H9 (cell line): ENCODE measurements around the gene KRTAP5-11. TPM values are rescaled to one million over a fixed set of nuclear protein-coding genes. Genes with fewer than 3 reads are reported as not detected.

Source experiments
- DNase-seq: peaks from one replicate; pipeline ENCODE4 v3.0.0-alpha.2; 2017
- H2AFZ ChIP-seq: one replicate; pipeline ENCODE4 v1.6.1; 2013; ENCODE audit warnings: mild to moderate bottlenecking, low read length, control low read depth, moderate library complexity
- H2AK5ac ChIP-seq: 2 replicates; pipeline ENCODE4 v1.6.1; 2013; ENCODE audit warnings: low read length, control low read depth, mixed read lengths; ENCODE audit not compliant: insufficient read length
- H2BK120ac ChIP-seq: one replicate; pipeline ENCODE4 v1.6.1; 2013; ENCODE audit warnings: low read depth, mild to moderate bottlenecking, low read length, control low read depth, inconsistent platforms; ENCODE audit not compliant: poor library complexity, severe bottlenecking
- H2BK12ac ChIP-seq: 2 replicates; pipeline ENCODE4 v1.6.1; 2013; ENCODE audit warnings: low read length, control low read depth, mixed read lengths, low read depth; ENCODE audit not compliant: insufficient read length
- H2BK15ac ChIP-seq: 2 replicates; pipeline ENCODE4 v1.6.1; 2013; ENCODE audit warnings: low read depth, low read length, control low read depth
- H2BK20ac ChIP-seq: one replicate; pipeline ENCODE4 v1.6.1; 2013; ENCODE audit warnings: low read depth, mild to moderate bottlenecking, low read length, control low read depth, inconsistent platforms; ENCODE audit not compliant: poor library complexity, severe bottlenecking
- H2BK5ac ChIP-seq: 2 replicates; pipeline ENCODE4 v1.6.1; 2013; ENCODE audit warnings: low read length, control low read depth, mixed read lengths; ENCODE audit not compliant: insufficient read length
- H3K14ac ChIP-seq: 2 replicates; pipeline ENCODE4 v1.6.1; 2013; ENCODE audit warnings: low read length, control low read depth; ENCODE audit not compliant: insufficient read depth
- H3K18ac ChIP-seq: 2 replicates; pipeline ENCODE4 v1.6.1; 2013; ENCODE audit warnings: low read depth, mild to moderate bottlenecking, mixed read lengths, low read length, control low read depth; ENCODE audit not compliant: insufficient read length
- H3K23ac ChIP-seq: 2 replicates; pipeline ENCODE4 v1.6.1; 2013; ENCODE audit warnings: low read length, control low read depth, mixed read lengths, low read depth; ENCODE audit not compliant: insufficient read length
- H3K23me2 ChIP-seq: 2 replicates; pipeline ENCODE4 v1.6.1; 2013; ENCODE audit warnings: low read depth, mild to moderate bottlenecking, mixed read lengths, low read length, control low read depth; ENCODE audit not compliant: insufficient read length, poor library complexity, severe bottlenecking
- H3K27ac ChIP-seq: 2 replicates; pipeline ENCODE4 v1.5.1; 2013; ENCODE audit warnings: low read length, control low read depth, mixed read lengths, low read depth; ENCODE audit not compliant: insufficient read length
- H3K27me3 ChIP-seq: 2 replicates; pipeline ENCODE4 v1.6.1; 2013; ENCODE audit warnings: low read length, control low read depth, inconsistent platforms; ENCODE audit not compliant: insufficient read depth
- H3K4ac ChIP-seq: 2 replicates; pipeline ENCODE4 v1.6.1; 2013; ENCODE audit warnings: low read depth, mild to moderate bottlenecking, control low read depth, inconsistent platforms, low read length, moderate library complexity
- H3K4me1 ChIP-seq: 2 replicates; pipeline ENCODE4 v1.6.1; 2013; ENCODE audit warnings: low read length, control low read depth, inconsistent platforms; ENCODE audit not compliant: insufficient read depth
- H3K4me2 ChIP-seq: 2 replicates; pipeline ENCODE4 v1.6.1; 2013; ENCODE audit warnings: low read length, control low read depth, mixed read lengths; ENCODE audit not compliant: insufficient read length, insufficient read depth
- H3K56ac ChIP-seq: 2 replicates; pipeline ENCODE4 v1.6.1; 2013; ENCODE audit warnings: low read depth, mild to moderate bottlenecking, mixed read lengths, low read length, control low read depth; ENCODE audit not compliant: insufficient read length
- H3K79me1 ChIP-seq: 2 replicates; pipeline ENCODE4 v1.6.1; 2013; ENCODE audit warnings: low read depth, mild to moderate bottlenecking, moderate library complexity, low read length, control low read depth, inconsistent platforms; ENCODE audit not compliant: insufficient read depth, poor library complexity, severe bottlenecking
- H3K79me2 ChIP-seq: 2 replicates; pipeline ENCODE4 v1.6.1; 2013; ENCODE audit warnings: low read length, control low read depth, inconsistent platforms; ENCODE audit not compliant: insufficient read depth
- H3K9ac ChIP-seq: 2 replicates; pipeline ENCODE4 v1.6.1; 2013; ENCODE audit warnings: low read length, control low read depth, mixed read lengths; ENCODE audit not compliant: insufficient read length; ENCODE audit errors: extremely low read depth
- H3K9me3 ChIP-seq: one replicate; pipeline ENCODE4 v1.6.1; 2013; ENCODE audit warnings: low read depth, low read length, inconsistent platforms; ENCODE audit not compliant: control insufficient read depth
- H3T11ph ChIP-seq: one replicate; pipeline ENCODE4 v1.6.1; 2013; ENCODE audit warnings: mild to moderate bottlenecking, low read length, control low read depth, inconsistent platforms
- H4K20me1 ChIP-seq: one replicate; pipeline ENCODE4 v1.6.1; 2013; ENCODE audit not compliant: control insufficient read depth, insufficient read length, insufficient read depth
- H4K5ac ChIP-seq: 2 replicates; pipeline ENCODE4 v1.6.1; 2013; ENCODE audit warnings: low read depth, mild to moderate bottlenecking, mixed read lengths, low read length, control low read depth; ENCODE audit not compliant: insufficient read length
- H4K8ac ChIP-seq: replicated peaks from 2 replicates; pipeline ENCODE4 v1.6.1; 2013; ENCODE audit warnings: low read length, control low read depth, mixed read lengths, low read depth; ENCODE audit not compliant: insufficient read length
- H4K91ac ChIP-seq: 2 replicates; pipeline ENCODE4 v1.6.1; 2013; ENCODE audit warnings: low read depth, mild to moderate bottlenecking, moderate library complexity, mixed read lengths, low read length, control low read depth; ENCODE audit not compliant: insufficient read length
- H3K27ac Mint-ChIP-seq, 3 experiments: 2 replicates in 2 of 3; 3 replicates in 1 of 3; pipeline ENCODE4 v1.8.0; 2020 to 2021; ENCODE audit warnings: mixed read lengths in 3 of 3, mild to moderate bottlenecking in 1 of 3, moderate library complexity in 1 of 3
- H3K27me3 Mint-ChIP-seq: 2 replicates; pipeline ENCODE4 v1.8.0; 2021; ENCODE audit warnings: low read depth, mild to moderate bottlenecking, moderate library complexity, mixed read lengths
- H3K36me3 Mint-ChIP-seq, 3 experiments: 2 replicates in 2 of 3; 3 replicates in 1 of 3; pipeline ENCODE4 v1.8.0; 2020 to 2021; ENCODE audit warnings: low read depth in 3 of 3, mixed read lengths in 3 of 3; ENCODE audit not compliant: insufficient read depth in 1 of 3
- H3K4me1 Mint-ChIP-seq, 2 experiments: 2 replicates each; pipeline ENCODE4 v1.8.0; 2020; ENCODE audit warnings: mixed read lengths in 2 of 2
- H3K4me3 Mint-ChIP-seq, 2 experiments: 2 replicates in 1 of 2; 3 replicates in 1 of 2; pipeline ENCODE4 v1.8.0; 2020 to 2021; ENCODE audit warnings: mild to moderate bottlenecking in 2 of 2, mixed read lengths in 2 of 2, moderate library complexity in 1 of 2
- H3K9me3 Mint-ChIP-seq, 2 experiments: 2 replicates in 1 of 2; 3 replicates in 1 of 2; pipeline ENCODE4 v1.8.0; 2020; ENCODE audit warnings: mild to moderate bottlenecking in 2 of 2, mixed read lengths in 2 of 2, moderate library complexity in 1 of 2
- CTCF ChIP-seq: fragments of 200-600 bp; sonication (generic); conservative IDR thresholded peaks from 3 replicates; pipeline ENCODE4 v1.8.0; 2021; ENCODE audit warnings: antibody characterized with exemption, mild to moderate bottlenecking
- WGBS: extraction: QIAGEN DNeasy Blood & Tissue Kit; methylation state at CpG from one replicate; pipeline ENCODE4 v1.1.7; 2013; ENCODE audit warnings: missing lambda C conversion rate, low lambda C conversion rate, mixed read lengths; ENCODE audit not compliant: insufficient read length; ENCODE audit errors: extremely low coverage; 5-methylcytosine and 5-hydroxymethylcytosine counted together
- total RNA-seq: library from RNA; stranded (reverse); gene quantifications from 2 replicates; pipeline ENCODE4 v1.2.1, GENCODE V29; 2021

The KRTAP5-11 gene
- total RNA-seq, 1 experiment from 2014 or later: not detected

- Histone ChIP-seq H3K9ac (no peak overlapping the region), H3K14ac (no peak overlapping the region), H4K20me1 (no peaks in the 10 kb centered on the region), H3K4me1 (no peaks in the 10 kb centered on the region), H2BK15ac (no peak overlapping the region), H2AK5ac (no peak overlapping the region), H2BK120ac (no peak overlapping the region), H3K79me2 (no peaks in the 10 kb centered on the region), H4K8ac (no peak overlapping the region), H2BK12ac (no peak overlapping the region), H3K27ac (no peak overlapping the region), H3K56ac (no peak overlapping the region), H2AFZ (no peak overlapping the region), H3K23me2 (no peaks in the 10 kb centered on the region), H3K23ac (no peak overlapping the region), H4K91ac (no peak overlapping the region), H3K4ac (no peak overlapping the region), H2BK5ac (no peak overlapping the region), H3K4me2 (no peak overlapping the region), H3K9me3 (no peaks in the 10 kb centered on the region), H2BK20ac (no peak overlapping the region), H4K5ac (no peak overlapping the region), H3K27me3 (no peaks in the 10 kb centered on the region), H3K79me1 (no peaks in the 10 kb centered on the region), H3T11ph (no peak overlapping the region), H3K18ac (no peak overlapping the region)
- DNase-seq: no peak
- H3K4me3 Mint-ChIP-seq: no peak overlapping the region
- H3K36me3 Mint-ChIP-seq: peaks cover 5 to 25% (median 12%) of the 10 kb centered on the region in 3 experiments; a peak in 6 of 7 replicates
- peaks cover 27 to 28% of the 10 kb centered on the region in 2 experiments for H3K4me1 Mint-ChIP-seq
- H3K27ac Mint-ChIP-seq: no peak overlapping the region
- no peak for TF ChIP-seq CTCF
- peaks cover 39% of the 10 kb centered on the region for H3K27me3 Mint-ChIP-seq
- no CpG with 5 or more reads among the region's 15 CpGs for WGBS
- H3K9me3 Mint-ChIP-seq: peaks cover 14 to 16% of the 10 kb centered on the region in 2 experiments
Measured at GRCh38 chr11:71542879-71543777, 39.5 kb downstream of the KRTAP5-11 start.
